Stomach (tissue), 9 donors: ENCODE data around the gene BTN2A1. TPM values are rescaled to one million over a fixed set of nuclear protein-coding genes. Genes with fewer than 3 reads are reported as not detected.
"Not testable (repeated sequence)": the region's sequence is repeated elsewhere in the genome, so short reads cannot be mapped to it uniquely, and the experiment has no call there.

Experiments used
- DNase-seq, 2 donors: peaks; one replicate each; pipeline versions ENCODE4 v3.0.0 to v3.0.0-alpha.2; 2013 to 2019
- H3K27ac ChIP-seq, 5 donors: fragments of 200-600 bp in 4 of 5; sonication (generic) in 4 of 5; one replicate each; pipeline ENCODE4 v1.5.1; 2013 to 2019; ENCODE audit warnings: mild to moderate bottlenecking in 1 of 5, moderate library complexity in 1 of 5
- H3K27me3 ChIP-seq, 3 donors: fragments of 200-600 bp; sonication (generic); one replicate each; pipeline ENCODE4 v1.5.1; 2017 to 2019; ENCODE audit warnings: mixed run types in 1 of 3
- H3K36me3 ChIP-seq, 4 donors: fragments of 200-600 bp; sonication (generic); 1 replicate in 3 of 4; 2 replicates in 1 of 4; pipeline ENCODE4 v1.5.1; 2016 to 2019
- H3K4me1 ChIP-seq, 4 donors: fragments of 200-600 bp; sonication (generic); one replicate each; pipeline ENCODE4 v1.5.1; 2016 to 2019
- H3K4me3 ChIP-seq, 4 donors: fragments of 200-600 bp; sonication (generic) in 3 of 4; one replicate each; pipeline ENCODE4 v1.5.1; 2016 to 2019; ENCODE audit warnings: mild to moderate bottlenecking in 1 of 4
- H3K9me3 ChIP-seq, 4 donors: fragments of 200-600 bp; sonication (generic); one replicate each; pipeline ENCODE4 v1.5.1; 2016 to 2019
- EP300 ChIP-seq: sonication (generic); formaldehyde crosslinking; IDR thresholded peaks from one replicate; pipeline ENCODE4 v1.6.1; 2017; ENCODE audit warnings: antibody characterized with exemption
- POLR2A ChIP-seq, 4 donors: fragments of 450-650 bp; IDR thresholded peaks; one replicate each; pipeline ENCODE4 v1.6.1; 2016; ENCODE audit warnings: antibody characterized with exemption in 4 of 4, control low read depth in 2 of 4, mild to moderate bottlenecking in 1 of 4, moderate library complexity in 1 of 4
- POLR2AphosphoS5 ChIP-seq, 3 donors: sonication (generic); formaldehyde crosslinking; IDR thresholded peaks; one replicate each; pipeline ENCODE4 v1.6.1; 2016; ENCODE audit warnings: antibody characterized with exemption in 3 of 3
- WGBS, 5 donors: extraction: QIAGEN DNeasy Blood & Tissue Kit in 3 of 5; methylation state at CpG; one replicate each; pipeline versions ENCODE4 v1.1.5 to v1.1.7; 2013 to 2018; 5-methylcytosine and 5-hydroxymethylcytosine counted together
- intact Hi-C: fragments of 100-400 bp; cut with DNase I; formaldehyde crosslinking; loops from one replicate; pipeline ENCODE4 v1.15.1; 2023; ENCODE audit warnings: low total_unique reads
- polyA plus RNA-seq, 3 donors: library from polyadenylated mRNA; stranded (reverse); fragments of 200-250 nt; gene quantifications; one replicate each; pipeline ENCODE4 v1.2.3, GENCODE V29; 2013
- total RNA-seq, 5 donors: library from RNA; depleted of rRNA; stranded (reverse); fragments of >200 nt; gene quantifications; one replicate each; pipeline versions ENCODE4 v1.1.0 to v1.2.3, GENCODE V29; 2014 to 2016
- TF ChIP-seq, protein P1 (sequence below), 7 experiments: fragments of 450-650 bp in 4 of 7; fragments of 200-600 bp in 3 of 7; sonication (generic) in 3 of 7; IDR thresholded peaks; one replicate each; pipeline ENCODE4 v1.5.1; 2016 to 2019; ENCODE audit warnings: antibody characterized with exemption in 7 of 7, control low read depth in 2 of 7, mild to moderate bottlenecking in 1 of 7
- donor health status: healthy with polysubstance abuse.
- donor health status: Bipolar disorder and iron deficiency.
- donor health status: healthy.

The BTN2A1 gene
- total and polyA plus RNA-seq, 8 donors = 2.9 to 16.9 (median 10.7) TPM

DNA sequence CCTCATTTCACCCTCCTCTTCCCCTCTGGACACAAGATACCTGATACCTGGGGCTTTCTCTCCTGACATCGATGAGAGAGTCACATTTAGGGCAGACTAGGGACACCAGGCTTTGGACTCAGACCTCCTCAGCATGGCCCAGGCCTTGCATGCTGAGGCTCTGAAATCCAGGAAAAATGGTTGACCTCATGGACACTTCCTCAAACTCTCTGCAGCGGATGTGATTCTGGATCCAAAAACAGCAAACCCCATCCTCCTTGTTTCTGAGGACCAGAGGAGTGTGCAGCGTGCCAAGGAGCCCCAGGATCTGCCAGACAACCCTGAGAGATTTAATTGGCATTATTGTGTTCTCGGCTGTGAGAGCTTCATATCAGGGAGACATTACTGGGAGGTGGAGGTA lies 44.8 kb upstream of the BTN2A1 start:
- no peak for TF ChIP-seq POLR2AphosphoS5 (IDR thresholded peaks at IDR 0.05)
- TF ChIP-seq POLR2A (IDR thresholded peaks at IDR 0.05) = no peak
- no peak overlapping the region for H3K27ac ChIP-seq
- no peak for DNase-seq
- intact Hi-C loops = no loop called here
- 91 to 95% (median 95%) methylated on average over 4 of the region's 4 CpGs for WGBS, 5 donors
- H3K27me3 ChIP-seq = no peaks in the 10 kb centered on the region
- peaks cover 0 to 4% (median 2%) of the 10 kb centered on the region in 4 donors for H3K9me3 ChIP-seq
- H3K36me3 ChIP-seq = peaks cover 7 to 63% (median 59%) of the 10 kb centered on the region in 4 donors
- H3K4me1 ChIP-seq = no peaks in the 10 kb centered on the region
- no peak overlapping the region for H3K4me3 ChIP-seq

DNA sequence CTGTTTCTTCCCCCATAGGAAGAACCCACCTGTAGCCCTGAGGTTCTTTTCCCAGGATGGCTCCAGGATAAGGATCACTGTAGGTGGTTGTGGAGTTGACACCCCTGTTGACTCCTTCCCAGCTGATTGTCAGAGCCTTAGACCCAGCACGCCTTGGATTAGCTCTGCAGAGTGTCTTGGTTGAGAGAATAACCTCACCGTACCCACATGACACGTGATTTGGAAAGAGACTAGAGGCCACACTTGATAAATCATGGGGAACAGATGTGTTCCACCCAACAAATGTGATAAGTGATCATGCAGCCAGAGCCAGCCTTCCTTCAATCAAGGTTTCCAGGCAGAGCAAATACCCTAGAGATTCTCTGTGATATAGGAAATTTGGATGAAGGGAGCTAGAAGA lies 43.5 kb upstream of the BTN2A1 start:
- H3K4me3 ChIP-seq = no peak overlapping the region
- H3K27ac ChIP-seq = no peak overlapping the region
- intact Hi-C loops = no loop called here
- DNase-seq = no peak
- TF ChIP-seq EP300 (no peak), POLR2A (IDR thresholded peaks at IDR 0.05) (no peak), POLR2AphosphoS5 (IDR thresholded peaks at IDR 0.05) (no peak)
- TF ChIP-seq, protein P1, sequence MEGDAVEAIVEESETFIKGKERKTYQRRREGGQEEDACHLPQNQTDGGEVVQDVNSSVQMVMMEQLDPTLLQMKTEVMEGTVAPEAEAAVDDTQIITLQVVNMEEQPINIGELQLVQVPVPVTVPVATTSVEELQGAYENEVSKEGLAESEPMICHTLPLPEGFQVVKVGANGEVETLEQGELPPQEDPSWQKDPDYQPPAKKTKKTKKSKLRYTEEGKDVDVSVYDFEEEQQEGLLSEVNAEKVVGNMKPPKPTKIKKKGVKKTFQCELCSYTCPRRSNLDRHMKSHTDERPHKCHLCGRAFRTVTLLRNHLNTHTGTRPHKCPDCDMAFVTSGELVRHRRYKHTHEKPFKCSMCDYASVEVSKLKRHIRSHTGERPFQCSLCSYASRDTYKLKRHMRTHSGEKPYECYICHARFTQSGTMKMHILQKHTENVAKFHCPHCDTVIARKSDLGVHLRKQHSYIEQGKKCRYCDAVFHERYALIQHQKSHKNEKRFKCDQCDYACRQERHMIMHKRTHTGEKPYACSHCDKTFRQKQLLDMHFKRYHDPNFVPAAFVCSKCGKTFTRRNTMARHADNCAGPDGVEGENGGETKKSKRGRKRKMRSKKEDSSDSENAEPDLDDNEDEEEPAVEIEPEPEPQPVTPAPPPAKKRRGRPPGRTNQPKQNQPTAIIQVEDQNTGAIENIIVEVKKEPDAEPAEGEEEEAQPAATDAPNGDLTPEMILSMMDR (IDR thresholded peaks at IDR 0.05) = no peak
- no peaks in the 10 kb centered on the region for H3K27me3 ChIP-seq
- peaks cover 0 to 9% (median 2%) of the 10 kb centered on the region in 4 donors for H3K9me3 ChIP-seq
- no peaks in the 10 kb centered on the region for H3K4me1 ChIP-seq
- 80 to 90% (median 85%) methylated on average over 3 of the region's 3 CpGs for WGBS, 5 donors
- peaks cover 7 to 50% (median 46%) of the 10 kb centered on the region in 4 donors for H3K36me3 ChIP-seq

DNA sequence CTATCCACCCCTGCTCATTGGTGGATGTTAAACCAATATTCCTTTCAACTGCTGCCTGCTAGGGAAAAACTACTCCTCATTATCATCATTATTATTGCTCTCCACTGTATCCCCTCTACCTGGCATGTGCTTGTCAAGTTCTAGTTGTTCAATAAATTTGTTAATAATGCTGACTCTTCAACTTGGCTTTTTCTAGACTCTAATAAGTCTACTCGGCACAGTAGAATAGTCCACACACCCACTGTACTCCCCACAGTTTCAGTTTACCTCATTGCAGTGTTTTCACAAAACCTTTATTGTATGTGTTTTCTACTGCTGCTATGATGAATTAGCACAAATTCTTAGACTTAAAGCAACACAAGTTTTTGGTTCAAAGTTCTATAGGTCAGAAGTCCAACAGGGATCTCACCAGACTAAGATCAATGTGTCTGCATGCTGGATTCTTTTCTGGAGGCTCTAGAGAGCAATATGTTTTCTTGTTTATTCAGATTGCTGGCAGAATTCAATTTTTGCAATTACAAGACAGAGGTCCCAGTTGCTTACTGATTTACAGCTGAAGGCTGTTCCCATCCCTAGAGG lies 42.6 kb upstream of the BTN2A1 start:
- no peaks in the 10 kb centered on the region for H3K27me3 ChIP-seq
- H3K4me1 ChIP-seq = peaks cover 0 to 1% (median 0%) of the 10 kb centered on the region in 4 donors
- no peak overlapping the region for H3K27ac ChIP-seq
- no peak overlapping the region for H3K4me3 ChIP-seq
- peaks cover 0 to 9% (median 2%) of the 10 kb centered on the region in 4 donors for H3K9me3 ChIP-seq
- peaks cover 7 to 41% (median 38%) of the 10 kb centered on the region in 4 donors for H3K36me3 ChIP-seq
- 86 to 94% (median 91%) methylated on average over 1 of the region's 1 CpG for WGBS, 5 donors
- no peak for DNase-seq
- TF ChIP-seq POLR2A (IDR thresholded peaks at IDR 0.05) = no peak
- TF ChIP-seq POLR2AphosphoS5 (IDR thresholded peaks at IDR 0.05) = no peak
- TF ChIP-seq, protein P1 (IDR thresholded peaks at IDR 0.05) = no peak
- no peak for TF ChIP-seq EP300
- intact Hi-C loops = no loop called here

GRCh38 chr6:26415791-26416190 lies 42.0 kb upstream of the BTN2A1 start:
- TF ChIP-seq POLR2AphosphoS5 (IDR thresholded peaks at IDR 0.05) (no peak), POLR2A (IDR thresholded peaks at IDR 0.05) (no peak)
- 69 to 89% (median 87%) methylated on average over 2 of the region's 2 CpGs for WGBS, 5 donors

DNA sequence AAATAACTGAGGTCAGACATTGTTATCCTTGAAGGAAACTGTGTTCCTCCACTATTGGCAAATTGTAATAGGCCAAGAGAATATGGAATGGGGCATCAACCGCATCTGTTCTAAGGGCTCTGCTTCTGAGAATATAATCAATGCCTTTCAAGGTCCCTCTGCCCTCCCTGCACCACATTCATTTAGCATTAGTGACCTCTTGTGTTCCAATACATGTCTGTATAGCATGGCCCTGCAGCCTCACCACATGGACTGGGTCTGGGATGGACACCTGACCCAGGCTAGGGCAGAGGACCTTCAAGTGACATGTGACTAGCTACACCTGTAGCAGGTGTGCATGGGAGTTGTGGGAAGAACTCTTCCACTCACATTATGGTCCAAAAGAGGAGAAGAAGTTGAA lies 41.5 kb upstream of the BTN2A1 start:
- TF ChIP-seq POLR2A (IDR thresholded peaks at IDR 0.05) (no peak), EP300 (no peak), POLR2AphosphoS5 (IDR thresholded peaks at IDR 0.05) (no peak)
- TF ChIP-seq, protein P1 (IDR thresholded peaks at IDR 0.05) = no peak
- 55 to 100% (median 98%) methylated on average over 1 of the region's 1 CpG for WGBS, 5 donors
- Histone ChIP-seq H3K27ac (no peak overlapping the region), H3K27me3 (no peaks in the 10 kb centered on the region), H3K36me3 (peaks cover 3 to 32% (median 27%) of the 10 kb centered on the region in 4 donors), H3K4me1 (peaks cover 0 to 11% (median 6%) of the 10 kb centered on the region in 4 donors), H3K4me3 (no peak overlapping the region), H3K9me3 (peaks cover 0 to 9% (median 2%) of the 10 kb centered on the region in 4 donors)
- DNase-seq = no peak
- intact Hi-C loops = no loop called here

More at GRCh38 chr6:26415791-26416190, 42.0 kb upstream of the BTN2A1 start:
- H3K27ac ChIP-seq = no peak overlapping the region
- H3K9me3 ChIP-seq = peaks cover 0 to 9% (median 2%) of the 10 kb centered on the region in 4 donors
- DNase-seq = no peak
- no peaks in the 10 kb centered on the region for H3K27me3 ChIP-seq
- H3K36me3 ChIP-seq = peaks cover 7 to 37% (median 31%) of the 10 kb centered on the region in 4 donors
- intact Hi-C loops = no loop called here
- no peak overlapping the region for H3K4me3 ChIP-seq
- H3K4me1 ChIP-seq = peaks cover 0 to 8% (median 5%) of the 10 kb centered on the region in 4 donors

- peaks cover 0 to 24% (median 17%) of the 10 kb centered on the region in 4 donors for H3K4me1 ChIP-seq
- peaks cover 0 to 14% (median 9%) of the 10 kb centered on the region in 4 donors for H3K36me3 ChIP-seq
- H3K9me3 ChIP-seq, DNase-seq, H3K27me3 ChIP-seq, intact Hi-C loops, H3K4me3 ChIP-seq, H3K27ac ChIP-seq: not testable (repeated sequence)
- WGBS, 5 donors = 90 to 100% (median 98%) methylated on average over 2 of the region's 2 CpGs
Measured at GRCh38 chr6:26418077-26418476, 39.7 kb upstream of the BTN2A1 start.

DNA sequence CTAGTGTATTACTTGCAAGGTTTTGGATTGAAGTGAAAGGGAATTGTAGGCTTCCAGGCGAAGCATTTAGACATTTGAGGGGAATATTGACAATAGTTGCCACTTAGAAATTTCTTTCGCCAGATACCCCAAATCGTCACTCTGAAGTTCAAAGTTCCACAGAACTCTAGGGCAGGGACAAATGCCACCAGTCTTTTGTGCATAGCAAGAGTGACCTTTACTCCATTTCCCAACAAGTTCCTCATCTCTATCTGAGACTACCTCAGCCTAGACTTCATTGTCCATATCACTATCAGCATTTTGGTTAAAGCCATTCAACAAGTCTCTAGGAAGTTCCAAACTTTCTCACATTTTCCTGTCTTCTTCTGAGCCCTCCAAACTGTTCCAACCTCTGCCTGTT lies 39.0 kb upstream of the BTN2A1 start:
- peaks cover 0 to 31% (median 20%) of the 10 kb centered on the region in 4 donors for H3K4me1 ChIP-seq
- intact Hi-C loops, H3K36me3 ChIP-seq, DNase-seq, H3K27ac ChIP-seq, H3K9me3 ChIP-seq, H3K4me3 ChIP-seq, H3K27me3 ChIP-seq: not testable (repeated sequence)
- WGBS, 5 donors = 89 to 99% (median 96%) methylated on average over 3 of the region's 3 CpGs
